ENCODE measurements around the gene SGMS1.

- TF ChIP-seq CTCF (IDR thresholded peaks at IDR 0.05) (no peak), POLR2A (IDR thresholded peaks at IDR 0.05) (no peak)
Measured at GRCh38 chr10:50467209-50467608, 156.5 kb downstream of the SGMS1 start.

Measured in vagina (tissue), 2 donors.